HG02759 (cell line): ENCODE data around the gene DVL1.
A peak's percentile ranks its signal among the peaks of the same experiment; 100 is the strongest.

Experiments
- ATAC-seq: cut with Tn5 transposase; IDR thresholded peaks from one replicate; pipeline ENCODE4 v1.9.1; 2021; ENCODE audit warnings: mild to moderate bottlenecking, moderate library complexity; ENCODE audit not compliant: unreplicated experiment

DVL1 gene

GRCh38 chr1:1356796-1357401, 7.7 kb upstream of the DVL1 start:
- no peak for ATAC-seq

GRCh38 chr1:1356166-1356795, 7.1 kb upstream of the DVL1 start:
- ATAC-seq: no peak

GRCh38 chr1:1355416-1355815, 6.2 kb upstream of the DVL1 start:
- no peak for ATAC-seq

- ATAC-seq: no peak
These were observed 5.3 kb upstream of the DVL1 start for GRCh38 chr1:1354271-1355247.

GRCh38 chr1:1353389-1354151, 4.4 kb upstream of the DVL1 start:
- ATAC-seq: no peak

- ATAC-seq: no peak
These were observed 3.7 kb upstream of the DVL1 start for GRCh38 chr1:1352786-1353388.

GRCh38 chr1:1351511-1352427, 2.6 kb upstream of the DVL1 start:
- ATAC-seq: no peak

- ATAC-seq: peak; percentile 40
These were observed 580 bp downstream of the DVL1 start for GRCh38 chr1:1348420-1349255.

GRCh38 chr1:1347663-1348419, 1.4 kb downstream of the DVL1 start:
- no peak for ATAC-seq

GRCh38 chr1:1347026-1347595, 2.1 kb downstream of the DVL1 start:
- no peak for ATAC-seq

- ATAC-seq: no peak
These were observed 2.7 kb downstream of the DVL1 start for GRCh38 chr1:1346501-1346890.

GRCh38 chr1:1345860-1346500, 3.2 kb downstream of the DVL1 start:
- ATAC-seq: no peak

- no peak for ATAC-seq
These were observed 3.8 kb downstream of the DVL1 start for GRCh38 chr1:1345384-1345783.

GRCh38 chr1:1344655-1345361, 4.4 kb downstream of the DVL1 start:
- ATAC-seq: no peak

GRCh38 chr1:1343811-1344421, 5.3 kb downstream of the DVL1 start:
- no peak for ATAC-seq

- no peak for ATAC-seq
These were observed 6.6 kb downstream of the DVL1 start for GRCh38 chr1:1342584-1343115.
